Transverse colon (tissue), 4 donors: ENCODE results near the gene FAM110A.

Experiments
- CTCF ChIP-seq, 5 experiments: fragments of 200-600 bp in 3 of 5; fragments of 450-650 bp in 2 of 5; sonication (generic) in 3 of 5; IDR thresholded peaks; 1 replicate in 2 of 5; 2 replicates in 3 of 5; pipeline ENCODE4 v1.5.1; 2016 to 2017; ENCODE audit warnings: antibody characterized with exemption in 5 of 5, inconsistent platforms in 3 of 5, mild to moderate bottlenecking in 2 of 5, moderate library complexity in 1 of 5
- EP300 ChIP-seq: sonication (generic); formaldehyde crosslinking; IDR thresholded peaks from one replicate; pipeline ENCODE4 v1.6.1; 2017; ENCODE audit warnings: antibody characterized with exemption, low read depth
- POLR2A ChIP-seq: fragments of 450-650 bp; IDR thresholded peaks from one replicate; pipeline ENCODE4 v1.6.1; 2016; ENCODE audit warnings: antibody characterized with exemption, mild to moderate bottlenecking, moderate library complexity
- POLR2AphosphoS5 ChIP-seq, 3 donors: sonication (generic); formaldehyde crosslinking; IDR thresholded peaks; one replicate each; pipeline ENCODE4 v1.6.1; 2016; ENCODE audit warnings: antibody characterized with exemption in 3 of 3

- TF ChIP-seq CTCF (IDR thresholded peaks at IDR 0.05): no peak
- TF ChIP-seq POLR2AphosphoS5 (IDR thresholded peaks at IDR 0.05): peak; percentile 30 to 44 (median 41)
- TF ChIP-seq EP300: no peak
- TF ChIP-seq POLR2A: peak; percentile 31
Measured at GRCh38 chr20:833450-834150, at the start of gene FAM110A.
